Smooth muscle cell (in vitro differentiated cells): ENCODE measurements around the gene AIFM3. TPM values are rescaled to one million over a fixed set of nuclear protein-coding genes. Genes with fewer than 3 reads are reported as not detected.

Experiments
- DNase-seq: peaks from one replicate; lab custom pipeline; 2025; ENCODE audit not compliant: unreplicated experiment; lab: John Stamatoyannopoulos, UW
- H2AFZ ChIP-seq: fragments of 200-600 bp; sonication (generic); 2 replicates; pipeline ENCODE4 v1.6.0; 2016; ENCODE audit warnings: antibody characterized with exemption, low read depth, mild to moderate bottlenecking
- H3F3A ChIP-seq: fragments of 200-600 bp; sonication (generic); 2 replicates; pipeline ENCODE4 v1.6.0; 2017; ENCODE audit warnings: antibody characterized with exemption, low read depth
- H3K27ac ChIP-seq: fragments of 200-600 bp; sonication (generic); 2 replicates; pipeline ENCODE4 v1.5.1; 2016; ENCODE audit warnings: low read depth, mild to moderate bottlenecking
- H3K27me3 ChIP-seq: fragments of 200-600 bp; sonication (generic); 2 replicates; pipeline ENCODE4 v1.6.1; 2016; ENCODE audit warnings: low read depth, mild to moderate bottlenecking
- H3K36me3 ChIP-seq: fragments of 200-600 bp; sonication (generic); 2 replicates; pipeline ENCODE4 v1.5.1; 2016; ENCODE audit warnings: low read depth
- H3K4me1 ChIP-seq: fragments of 200-600 bp; sonication (generic); 2 replicates; pipeline ENCODE4 v1.5.1; 2016; ENCODE audit warnings: low read depth
- H3K4me2 ChIP-seq: fragments of 200-600 bp; sonication (generic); 2 replicates; pipeline ENCODE4 v1.6.0; 2016; ENCODE audit warnings: mild to moderate bottlenecking
- H3K4me3 ChIP-seq: fragments of 200-600 bp; sonication (generic); 2 replicates; pipeline ENCODE4 v1.5.1; 2016; ENCODE audit warnings: mild to moderate bottlenecking
- H3K79me2 ChIP-seq: fragments of 200-600 bp; sonication (generic); 2 replicates; pipeline ENCODE4 v1.6.0; 2016; ENCODE audit warnings: low read depth, mild to moderate bottlenecking
- H3K9ac ChIP-seq: fragments of 200-600 bp; sonication (generic); 2 replicates; pipeline ENCODE4 v1.6.0; 2016; ENCODE audit warnings: low read depth
- H3K9me3 ChIP-seq: fragments of 200-600 bp; sonication (generic); replicated peaks from 2 replicates; pipeline ENCODE4 v1.5.1; 2016; ENCODE audit warnings: low read depth
- H4K20me1 ChIP-seq: fragments of 200-600 bp; sonication (generic); 2 replicates; pipeline ENCODE4 v1.6.0; 2016; ENCODE audit warnings: low read depth
- CTCF ChIP-seq: fragments of 200-600 bp; sonication (generic); IDR thresholded peaks from 2 replicates; pipeline ENCODE4 v1.5.1; 2017; ENCODE audit warnings: borderline replicate concordance, mild to moderate bottlenecking, antibody characterized with exemption; ENCODE audit not compliant: insufficient read depth, poor library complexity, severe bottlenecking
- WGBS: methylation state at CpG from one replicate; pipeline ENCODE4 v1.1.7; 2016; ENCODE audit warnings: low lambda C conversion rate; 5-methylcytosine and 5-hydroxymethylcytosine counted together
- polyA plus RNA-seq: library from polyadenylated mRNA; unstranded; fragments of >200 nt; fragmentation: Nextera tagmentation; extraction: Ambion mirVana; gene quantifications from 2 replicates; pipeline ENCODE4 v1.2.1, GENCODE V29; 2016
- total RNA-seq: library from RNA; depleted of rRNA; stranded (reverse); fragments of >200 nt; gene quantifications from 2 replicates; pipeline ENCODE4 v1.2.3, GENCODE V29; 2014

Gene AIFM3
- total and polyA plus RNA-seq, 2 experiments from 2014 or later, result 0.85 TPM; not detected in 1

- no peak overlapping the region for H3K4me2 ChIP-seq
- H3K36me3 ChIP-seq, result no peaks in the 10 kb centered on the region
- 91% methylated on average over 27 of the region's 27 CpGs for WGBS
- no peak overlapping the region for H2AFZ ChIP-seq
- no peaks in the 10 kb centered on the region for H4K20me1 ChIP-seq
- H3F3A ChIP-seq, result no peaks in the 10 kb centered on the region
- no peak overlapping the region for H3K27ac ChIP-seq
- peaks cover 5% of the 10 kb centered on the region for H3K27me3 ChIP-seq
- no peak for TF ChIP-seq CTCF
- no peaks in the 10 kb centered on the region for H3K9me3 ChIP-seq
- no peak overlapping the region for H3K4me3 ChIP-seq
- H3K4me1 ChIP-seq, result no peaks in the 10 kb centered on the region
- H3K79me2 ChIP-seq, result no peaks in the 10 kb centered on the region
- DNase-seq, result no peak
- no peak overlapping the region for H3K9ac ChIP-seq
These were observed 59.0 kb downstream of the AIFM3 start for GRCh38 chr22:21025763-21026755.

GRCh38 chr22:21026783-21027692, 60.0 kb downstream of the AIFM3 start:
- no peak for DNase-seq
- Histone ChIP-seq H3K27ac (no peak overlapping the region), H3K9ac (no peak overlapping the region), H3K4me2 (no peak overlapping the region), H3K79me2 (no peaks in the 10 kb centered on the region), H3K4me1 (peaks cover 2% of the 10 kb centered on the region), H2AFZ (no peak overlapping the region), H3K27me3 (peaks cover 15% of the 10 kb centered on the region), H3K36me3 (no peaks in the 10 kb centered on the region), H3F3A (no peaks in the 10 kb centered on the region), H3K9me3 (no peaks in the 10 kb centered on the region), H4K20me1 (no peaks in the 10 kb centered on the region), H3K4me3 (no peak overlapping the region)
- TF ChIP-seq CTCF, result no peak
- 84% methylated on average over 14 of the region's 14 CpGs for WGBS

GRCh38 chr22:21028277-21029251, 61.5 kb downstream of the AIFM3 start:
- no peak overlapping the region for H3K4me2 ChIP-seq

More at GRCh38 chr22:21028277-21029251, 61.5 kb downstream of the AIFM3 start:
- no peak for DNase-seq
- Histone ChIP-seq H3K27me3 (peaks cover 17% of the 10 kb centered on the region), H3K9ac (no peak overlapping the region), H3K36me3 (no peaks in the 10 kb centered on the region), H3K4me3 (no peak overlapping the region), H3K27ac (no peak overlapping the region), H3K9me3 (no peaks in the 10 kb centered on the region), H3F3A (no peaks in the 10 kb centered on the region), H3K79me2 (no peaks in the 10 kb centered on the region), H3K4me1 (peaks cover 3% of the 10 kb centered on the region), H2AFZ (no peak overlapping the region), H4K20me1 (no peaks in the 10 kb centered on the region)
- 95% methylated on average over 13 of the region's 13 CpGs for WGBS
- TF ChIP-seq CTCF, result no peak
